Fibroblast of gingiva (primary cell): ENCODE data around the gene TRAP1.

Experiments
- DNase-seq: peaks from one replicate; pipeline ENCODE4 v3.0.0-alpha.2; 2011; ENCODE audit warnings: low read depth

The TRAP1 gene

GRCh38 chr16:3717235-3718018, at the start of gene TRAP1:
Gene TRAP1 (minus strand): TSS chr16:3717524. CDS start chr16:3717508, 16 bp downstream.
- DNase-seq = peak; percentile 80

- DNase-seq = no peak
These were observed 48.9 kb upstream of the TRAP1 start for GRCh38 chr16:3766177-3766576.

DNA sequence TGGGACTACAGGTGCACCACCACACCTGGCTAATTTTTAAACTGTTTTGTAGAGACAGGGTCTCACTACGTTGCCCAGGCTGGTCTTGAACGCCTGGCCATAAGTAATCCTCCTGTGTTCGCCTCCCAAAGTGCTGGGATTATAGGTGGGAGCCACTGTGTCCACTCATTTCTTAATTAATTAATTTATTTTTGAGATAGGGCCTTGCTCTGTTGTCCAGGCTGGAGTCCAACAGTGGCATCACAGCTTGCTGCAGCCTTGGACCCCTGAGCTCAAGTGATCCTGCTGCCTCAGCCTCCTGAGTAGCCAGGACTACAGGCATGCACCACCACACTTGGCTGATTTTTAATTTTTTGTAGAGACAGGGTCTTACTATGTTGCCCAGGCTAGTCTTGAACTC, 47.1 kb upstream of the TRAP1 start:
- DNase-seq = no peak

- DNase-seq = no peak
These were observed 44.9 kb upstream of the TRAP1 start for GRCh38 chr16:3762107-3762750.

GRCh38 chr16:3761375-3762106, 44.2 kb upstream of the TRAP1 start:
- DNase-seq = no peak

DNA sequence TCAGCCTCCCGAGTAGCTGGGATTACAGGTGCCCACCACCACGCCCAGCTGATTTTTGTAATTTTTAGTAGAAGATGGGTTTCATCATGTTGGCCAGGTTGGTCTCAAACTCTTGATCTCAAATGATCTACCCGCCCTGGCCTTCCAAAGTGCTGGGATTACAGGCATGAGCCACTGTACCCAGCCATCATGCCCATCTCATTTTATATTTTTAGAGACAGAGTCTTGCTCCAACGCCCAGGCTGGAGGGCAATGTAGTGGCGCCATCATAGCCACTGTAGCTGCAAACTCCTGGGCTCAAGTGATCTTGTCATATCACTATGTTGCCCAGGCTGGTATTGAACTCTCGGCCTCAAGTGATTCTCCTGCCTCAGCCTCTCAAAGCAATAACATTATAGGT, 43.2 kb upstream of the TRAP1 start:
- no peak for DNase-seq

DNA sequence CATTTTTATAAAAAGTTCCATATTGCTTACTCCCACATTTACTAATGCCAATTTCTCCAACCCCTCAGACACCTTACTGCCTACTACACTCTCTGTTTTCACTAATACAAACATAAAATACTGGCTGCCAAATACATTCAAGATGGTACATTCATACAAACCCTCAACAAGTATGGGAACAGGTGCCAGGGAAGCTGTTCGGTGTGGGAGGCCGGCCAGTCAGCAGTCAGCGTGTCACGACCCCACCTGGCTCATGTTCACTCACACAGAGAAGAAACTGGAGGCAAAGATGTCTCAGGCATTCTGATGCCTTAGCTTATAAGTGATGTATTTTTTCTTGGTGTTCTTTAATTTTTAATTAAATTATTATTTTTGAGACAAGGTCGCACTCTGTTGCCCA, 42.4 kb upstream of the TRAP1 start:
- DNase-seq = no peak

GRCh38 chr16:3756113-3756512, 38.8 kb upstream of the TRAP1 start:
- no peak for DNase-seq

- no peak for DNase-seq
These were observed 37.9 kb upstream of the TRAP1 start for GRCh38 chr16:3755249-3755648.

GRCh38 chr16:3754772-3755171, 37.4 kb upstream of the TRAP1 start:
- no peak for DNase-seq

DNA sequence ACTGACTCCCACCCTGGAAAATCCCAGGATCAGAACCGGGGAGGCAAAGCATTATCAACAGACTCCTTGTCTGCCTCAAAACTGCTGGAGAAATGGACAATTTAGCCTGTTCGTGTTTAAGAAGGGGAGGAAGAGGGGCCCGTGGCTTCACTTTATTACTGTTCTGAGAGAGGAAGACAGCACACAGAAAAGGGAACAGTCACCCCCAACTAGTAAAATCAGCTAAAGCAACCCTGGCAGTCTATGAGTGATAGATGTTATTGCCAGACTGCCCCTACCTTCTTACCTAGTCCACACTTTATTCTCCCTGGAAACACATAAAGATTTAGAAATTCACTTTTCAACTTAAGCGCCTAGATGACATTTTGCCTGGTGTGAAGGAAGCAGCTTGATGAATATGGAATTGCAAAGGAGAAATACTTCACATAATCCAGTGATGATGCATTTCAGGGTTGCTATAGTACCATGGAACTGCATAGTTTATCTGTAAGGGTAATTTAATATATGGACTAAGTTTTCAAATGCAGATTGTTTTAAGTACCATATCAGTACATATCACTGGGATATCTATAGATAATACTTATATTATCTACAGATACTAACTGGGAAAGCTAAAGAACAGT, 36.9 kb upstream of the TRAP1 start:
- DNase-seq = peak; percentile 34

DNA sequence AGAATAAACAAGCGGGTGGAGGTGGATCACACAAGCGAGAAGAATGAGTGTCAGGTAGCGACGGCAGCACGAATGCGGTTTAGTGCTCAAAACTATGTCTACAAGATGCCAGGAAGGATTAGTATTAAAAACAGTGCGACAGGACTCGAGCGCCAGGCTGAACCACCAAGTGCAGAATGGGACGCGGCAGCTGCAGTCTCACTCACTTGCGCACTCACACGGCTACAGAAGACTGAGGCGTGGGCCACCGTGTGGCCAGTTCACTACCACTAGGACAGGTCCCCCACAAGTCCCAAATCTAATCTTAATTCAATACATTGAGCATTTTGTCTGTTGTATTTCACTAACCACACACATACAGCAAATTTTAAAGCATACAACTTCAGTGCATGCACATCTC, 35.7 kb upstream of the TRAP1 start:
- DNase-seq = no peak

GRCh38 chr16:3751878-3752277, 34.6 kb upstream of the TRAP1 start:
- DNase-seq = no peak

GRCh38 chr16:3748307-3748706, 31.0 kb upstream of the TRAP1 start:
- DNase-seq = no peak

DNA sequence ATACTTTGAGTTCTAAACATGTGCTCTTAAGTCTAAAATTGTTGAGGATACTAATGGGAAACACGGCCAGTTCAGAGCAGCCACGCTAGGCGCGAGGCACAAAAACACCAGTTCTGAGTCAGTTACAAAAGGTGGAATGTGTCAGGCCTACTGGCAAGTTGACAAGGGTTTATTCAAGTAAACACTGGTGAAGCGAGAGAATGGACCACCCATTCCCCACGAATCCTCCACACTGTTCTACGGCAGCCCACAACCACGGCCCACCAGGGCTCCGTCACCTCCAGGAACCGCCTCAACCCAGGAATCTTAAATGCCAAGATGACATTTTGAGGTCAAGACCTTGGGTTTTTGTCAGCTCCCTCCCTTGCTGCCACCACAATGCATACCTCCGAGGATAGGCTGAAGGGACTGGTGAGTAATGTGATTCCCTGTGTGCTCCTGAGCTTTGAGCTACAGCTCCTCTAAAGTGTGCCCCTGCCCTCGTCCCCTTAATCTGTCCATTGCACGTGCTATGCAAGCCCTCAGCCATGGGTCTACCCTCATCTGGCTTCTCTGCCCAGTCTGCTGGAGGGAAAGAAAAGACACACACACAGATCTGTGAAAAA, 28.5 kb upstream of the TRAP1 start:
- no peak for DNase-seq

DNA sequence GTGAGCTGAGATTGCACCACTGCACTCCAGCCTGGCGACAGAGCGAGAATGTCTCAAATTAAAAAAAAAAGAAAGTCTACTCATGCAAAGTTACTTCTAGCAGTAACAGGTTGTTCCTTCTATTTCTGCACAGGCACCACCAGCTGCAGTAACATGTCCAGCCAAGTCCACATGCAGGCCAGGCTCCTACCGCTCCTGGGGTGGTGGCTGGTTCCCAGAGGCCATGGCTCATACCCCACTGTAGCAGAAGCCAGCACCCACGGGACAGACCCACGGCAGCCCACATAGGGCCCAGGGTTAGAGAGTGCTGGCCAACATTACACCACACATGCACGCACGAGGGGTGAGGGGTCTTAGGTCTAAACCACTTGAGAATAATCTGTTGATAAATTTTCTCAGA, 26.7 kb upstream of the TRAP1 start:
- DNase-seq = no peak

DNA sequence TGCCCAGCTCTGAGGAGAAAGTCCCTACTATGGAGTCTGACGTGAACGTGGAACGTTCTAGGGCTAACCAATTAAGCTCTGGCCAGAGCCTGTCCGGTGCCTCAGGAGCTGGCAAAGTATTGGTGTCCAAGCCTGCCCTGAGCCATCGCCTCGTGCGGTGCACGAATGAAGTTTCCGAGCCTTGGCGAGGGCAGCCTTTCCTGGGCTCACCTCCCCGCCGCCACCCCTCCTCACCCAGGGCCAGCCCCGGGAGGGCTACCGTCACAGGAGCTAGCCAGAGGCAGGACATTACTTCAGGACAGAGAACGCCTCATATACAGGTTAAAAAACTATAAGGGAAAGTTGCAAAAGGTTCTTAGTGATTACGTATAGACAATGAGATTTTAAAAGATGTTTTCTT, 23.6 kb upstream of the TRAP1 start:
- no peak for DNase-seq

DNA sequence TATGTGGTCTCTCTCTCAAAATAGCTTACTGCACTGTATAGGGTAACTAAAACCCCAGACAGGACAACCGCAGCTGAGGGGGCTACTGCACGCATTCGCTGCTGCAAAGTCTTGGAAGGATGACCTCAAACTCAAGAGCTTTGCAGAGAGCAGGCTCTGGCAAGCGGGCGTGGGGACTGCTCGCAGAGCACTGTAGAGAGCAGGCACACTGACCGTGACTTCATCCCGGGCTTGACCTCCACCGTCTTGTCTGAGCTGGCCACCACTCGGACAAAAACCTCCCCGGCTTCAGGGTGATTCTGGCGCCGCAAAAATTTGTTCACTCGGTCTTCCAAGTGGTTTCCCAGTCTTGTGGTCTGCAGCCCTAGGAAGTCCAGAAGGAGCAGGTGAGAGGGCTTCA, 22.9 kb upstream of the TRAP1 start:
- no peak for DNase-seq

GRCh38 chr16:3739636-3740035, 22.3 kb upstream of the TRAP1 start:
- no peak for DNase-seq

GRCh38 chr16:3738541-3738940, 21.2 kb upstream of the TRAP1 start:
- DNase-seq = no peak

DNA sequence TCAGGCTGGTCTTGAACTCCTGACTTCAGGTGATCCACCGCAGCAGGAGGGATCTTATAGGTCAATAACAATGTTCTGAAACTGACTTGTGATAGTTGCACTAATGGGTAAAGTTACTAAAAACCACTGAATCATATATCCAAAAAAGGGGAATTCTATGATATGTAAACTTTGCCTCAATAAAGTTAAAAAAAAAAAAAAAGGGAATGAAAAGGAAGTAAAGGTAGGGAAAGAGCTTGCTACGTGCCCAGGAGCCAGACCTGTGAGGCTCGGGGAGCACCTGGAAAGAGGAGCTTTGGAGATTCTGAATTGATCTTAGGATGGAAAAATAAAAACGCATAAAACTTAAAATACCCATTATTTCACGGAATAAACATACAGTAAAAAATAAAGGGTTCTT, 20.8 kb upstream of the TRAP1 start:
- no peak for DNase-seq

- DNase-seq = no peak
These were observed 19.9 kb upstream of the TRAP1 start for GRCh38 chr16:3737181-3737580.
